ENCODE data around the gene BBOX1. TPM values are rescaled to one million over a fixed set of nuclear protein-coding genes. Genes with fewer than 3 reads are reported as not detected.

Gene BBOX1
- total and polyA plus RNA-seq, 2 of the 4 experiments (the other 2 are of a cell fraction): not detected

GRCh38 chr11:27095059-27095458, 54.4 kb downstream of the BBOX1 start:
- no peak overlapping the region for H2AFZ ChIP-seq (replicated peaks; ENCODE audit: low read length, poor library complexity)
- in situ Hi-C loops (cut with MboI; ENCODE audit: low sequenced_read_pairs) (no loop called here), dilution Hi-C loops (cut with HindIII; ENCODE audit: low sequenced_read_pairs, unreplicated experiment) (no loop called here), intact Hi-C loops (cut with micrococcal nuclease) (no loop called here)
- no peak overlapping the region for H3K56ac ChIP-seq (ENCODE audit: extremely low read depth, insufficient read depth, low read length)
- ChIA-PET POLR2A (ENCODE audit: unreplicated experiment) (no interaction called here), CTCF (no interaction called here)
- no peaks in the 10 kb centered on the region for H3K4me1 ChIP-seq (ENCODE audit: control insufficient read depth, insufficient read depth, low read length)
- no peak overlapping the region for H3K9ac ChIP-seq (ENCODE audit: low read depth, low read length)
- no peak overlapping the region for H3K4me2 ChIP-seq (ENCODE audit: low read depth, low read length)
- no peak overlapping the region for H4K91ac ChIP-seq (ENCODE audit: insufficient read depth, low read depth, low read length)
- H3K27me3 ChIP-seq (ENCODE audit: control insufficient read depth, insufficient read depth, low read length): no peaks in the 10 kb centered on the region
- H4K5ac ChIP-seq (ENCODE audit: low read depth, low read length): no peak overlapping the region
- H2BK15ac ChIP-seq (ENCODE audit: low read depth, low read length): no peak overlapping the region
- H2AK9ac ChIP-seq (replicated peaks; ENCODE audit: low read depth, low read length, poor library complexity): no peak overlapping the region
- no peak overlapping the region for H2AK5ac ChIP-seq (ENCODE audit: low read depth, low read length)
- no peak for TF ChIP-seq MAZ (IDR thresholded peaks at IDR 0.05; ENCODE audit: borderline replicate concordance, low read depth, low read length)
- no peak for TF ChIP-seq RFX5 (IDR thresholded peaks at IDR 0.05; ENCODE audit: low read depth, low read length)
- TF ChIP-seq SMC3 (IDR thresholded peaks at IDR 0.05; ENCODE audit: low read depth, low read length): no peak
- TF ChIP-seq RCOR1 (IDR thresholded peaks at IDR 0.05; ENCODE audit: insufficient replicate concordance, low read length): no peak
- no peak for TF ChIP-seq CHD1 (IDR thresholded peaks at IDR 0.05; ENCODE audit: low read depth, low read length)
- no peak for TF ChIP-seq MXI1 (IDR thresholded peaks at IDR 0.05; ENCODE audit: borderline replicate concordance, low read depth, low read length)
- no peak for TF ChIP-seq BHLHE40 (IDR thresholded peaks at IDR 0.05; ENCODE audit: low read depth, low read length)
- no peak for TF ChIP-seq RAD21 (IDR thresholded peaks at IDR 0.05; ENCODE audit: low read length)
- TF ChIP-seq POLR2A (IDR thresholded peaks at IDR 0.05; ENCODE audit: low read depth, low read length): no peak
- no peak for TF ChIP-seq FOS (IDR thresholded peaks at IDR 0.05; ENCODE audit: low read depth, low read length)
- TF ChIP-seq MAFK (IDR thresholded peaks at IDR 0.05; ENCODE audit: low read depth, low read length): no peak
- TF ChIP-seq USF2 (IDR thresholded peaks at IDR 0.05; ENCODE audit: low read depth, low read length): no peak
- TF ChIP-seq ELK1 (IDR thresholded peaks at IDR 0.05; ENCODE audit: borderline replicate concordance, low read depth, low read length): no peak
- TF ChIP-seq CEBPB (IDR thresholded peaks at IDR 0.05; ENCODE audit: low read depth, low read length): no peak
- no peak for TF ChIP-seq CTCF (conservative IDR thresholded peaks at IDR 0.05; ENCODE audit: low read depth, low read length)
- H2BK120ac ChIP-seq (ENCODE audit: low read depth, low read length): no peak overlapping the region
- no peak overlapping the region for H3K4ac ChIP-seq (ENCODE audit: low read depth, low read length)
- H3K18ac ChIP-seq (ENCODE audit: low read depth, low read length): no peak overlapping the region
- H3K9me1 ChIP-seq (ENCODE audit: insufficient read depth, low read length): no peaks in the 10 kb centered on the region
- no peak overlapping the region for H2BK20ac ChIP-seq (ENCODE audit: low read depth, low read length)
- H4K20me1 ChIP-seq (ENCODE audit: insufficient read depth, low read length): no peaks in the 10 kb centered on the region
- no peaks in the 10 kb centered on the region for H3K9me3 ChIP-seq (ENCODE audit: control insufficient read depth, insufficient read depth, low read length)
- H2BK5ac ChIP-seq (ENCODE audit: low read depth, low read length, poor library complexity, severe bottlenecking): no peak overlapping the region
- no peak overlapping the region for H3K14ac ChIP-seq (replicated peaks; ENCODE audit: low read depth, low read length)
- BruUV-seq (replicated peaks): no TSS peak
- ATAC-seq (ENCODE audit: low read depth) (no peak), DNase-seq (no peak)
- no peaks in the 10 kb centered on the region for H3K36me3 ChIP-seq (ENCODE audit: control insufficient read depth, insufficient read depth, low read length)
- H3K27ac ChIP-seq (ENCODE audit: insufficient read depth, low read length): no peak overlapping the region
- H3K23ac ChIP-seq (ENCODE audit: low read depth, low read length): no peak overlapping the region
- no peaks in the 10 kb centered on the region for H3K79me1 ChIP-seq (ENCODE audit: low read depth in 1 of 2, low read length in 2 of 2)
- no CpG with 5 or more reads among the region's 2 CpGs for WGBS, 2 experiments (ENCODE audit: extremely low coverage in 2 of 2, insufficient read length in 1 of 2)
- H4K8ac ChIP-seq (ENCODE audit: low read depth in 2 of 2, low read length in 2 of 2): no peak overlapping the region
- no peak overlapping the region for H3K4me3 ChIP-seq (ENCODE audit: insufficient read depth, low read depth, low read length)

All from IMR-90 (cell line).